OCI-LY1 (cell line): Measurements from ENCODE around the gene MAD2L1BP.
A peak's percentile ranks its signal among the peaks of the same experiment; 100 is the strongest.

Source experiments
- H2AFZ ChIP-seq: fragments of 200-600 bp; sonication (generic), shearing (Covaris generic); 2 replicates; pipeline ENCODE4 v1.6.0; 2014; ENCODE audit warnings: antibody characterized with exemption, mild to moderate bottlenecking, low read length
- H3F3A ChIP-seq: fragments of 200-600 bp; sonication (generic), shearing (Covaris generic); 2 replicates; pipeline ENCODE4 v1.6.0; 2014; ENCODE audit warnings: mild to moderate bottlenecking, antibody characterized with exemption, low read length, moderate library complexity; ENCODE audit not compliant: insufficient read depth
- H3K27ac ChIP-seq: fragments of 200-600 bp; sonication (generic); 2 replicates; pipeline ENCODE4 v1.5.1; 2014; ENCODE audit warnings: low read length, mixed run types, mild to moderate bottlenecking, low read depth; ENCODE audit not compliant: poor library complexity, severe bottlenecking
- H3K27me3 ChIP-seq: fragments of 200-600 bp; sonication (generic); 2 replicates; pipeline ENCODE4 v1.6.0; 2014; ENCODE audit warnings: antibody characterized with exemption, mild to moderate bottlenecking, low read length, moderate library complexity; ENCODE audit not compliant: insufficient read depth
- H3K36me3 ChIP-seq: fragments of 200-600 bp; sonication (generic); 2 replicates; pipeline ENCODE4 v1.6.1; 2014; ENCODE audit warnings: mild to moderate bottlenecking, antibody characterized with exemption, low read length, moderate library complexity, mixed read lengths; ENCODE audit not compliant: insufficient read depth
- H3K4me1 ChIP-seq: fragments of 200-600 bp; sonication (generic); 2 replicates; pipeline ENCODE4 v1.5.1; 2014; ENCODE audit warnings: mild to moderate bottlenecking, low read length, moderate library complexity; ENCODE audit not compliant: insufficient read depth, severe bottlenecking
- H3K4me2 ChIP-seq: fragments of 200-600 bp; sonication (generic), shearing (Covaris generic); 2 replicates; pipeline ENCODE4 v1.6.1; 2014; ENCODE audit warnings: low read length
- H3K4me3 ChIP-seq: fragments of 200-600 bp; sonication (generic); 2 replicates; pipeline ENCODE4 v1.5.1; 2014; ENCODE audit warnings: low read length, low read depth, mild to moderate bottlenecking, mixed read lengths; ENCODE audit not compliant: poor library complexity, severe bottlenecking
- H3K79me2 ChIP-seq: fragments of 200-600 bp; shearing (Covaris generic); 2 replicates; pipeline ENCODE4 v1.6.1; 2016; ENCODE audit warnings: mixed run types, low read length, mixed read lengths; ENCODE audit not compliant: insufficient read depth
- H3K9ac ChIP-seq: fragments of 200-600 bp; sonication (generic), shearing (Covaris generic); 2 replicates; pipeline ENCODE4 v1.6.1; 2014; ENCODE audit warnings: mild to moderate bottlenecking, low read length, mixed read lengths
- H3K9me2 ChIP-seq: fragments of 200-600 bp; sonication (generic), shearing (Covaris generic); 2 replicates; pipeline ENCODE4 v1.6.1; 2014; ENCODE audit warnings: low read depth, mild to moderate bottlenecking, low read length, mixed read lengths
- H3K9me3 ChIP-seq: fragments of 200-600 bp; shearing (Covaris generic); 2 replicates; pipeline ENCODE4 v1.6.1; 2014; ENCODE audit warnings: low read length, mixed read lengths
- H4K20me1 ChIP-seq: fragments of 200-600 bp; sonication (generic), shearing (Covaris generic); 2 replicates; pipeline ENCODE4 v1.6.0; 2016; ENCODE audit warnings: mild to moderate bottlenecking, low read length; ENCODE audit not compliant: insufficient read depth
- EZH2 ChIP-seq: fragments of 200-600 bp; sonication (generic), shearing (Covaris generic); IDR thresholded peaks from 2 replicates; pipeline ENCODE4 v1.8.0; 2017; ENCODE audit warnings: borderline replicate concordance, mixed run types, mild to moderate bottlenecking, antibody characterized with exemption, low read length, moderate library complexity, mixed read lengths
- TF ChIP-seq, protein P1 (sequence below): fragments of 200-600 bp; sonication (generic), shearing (Covaris generic); IDR thresholded peaks from 2 replicates; pipeline ENCODE4 v1.5.1; 2017; ENCODE audit warnings: mild to moderate bottlenecking, antibody characterized with exemption, low read length, moderate library complexity, mixed read lengths

MAD2L1BP gene

DNA sequence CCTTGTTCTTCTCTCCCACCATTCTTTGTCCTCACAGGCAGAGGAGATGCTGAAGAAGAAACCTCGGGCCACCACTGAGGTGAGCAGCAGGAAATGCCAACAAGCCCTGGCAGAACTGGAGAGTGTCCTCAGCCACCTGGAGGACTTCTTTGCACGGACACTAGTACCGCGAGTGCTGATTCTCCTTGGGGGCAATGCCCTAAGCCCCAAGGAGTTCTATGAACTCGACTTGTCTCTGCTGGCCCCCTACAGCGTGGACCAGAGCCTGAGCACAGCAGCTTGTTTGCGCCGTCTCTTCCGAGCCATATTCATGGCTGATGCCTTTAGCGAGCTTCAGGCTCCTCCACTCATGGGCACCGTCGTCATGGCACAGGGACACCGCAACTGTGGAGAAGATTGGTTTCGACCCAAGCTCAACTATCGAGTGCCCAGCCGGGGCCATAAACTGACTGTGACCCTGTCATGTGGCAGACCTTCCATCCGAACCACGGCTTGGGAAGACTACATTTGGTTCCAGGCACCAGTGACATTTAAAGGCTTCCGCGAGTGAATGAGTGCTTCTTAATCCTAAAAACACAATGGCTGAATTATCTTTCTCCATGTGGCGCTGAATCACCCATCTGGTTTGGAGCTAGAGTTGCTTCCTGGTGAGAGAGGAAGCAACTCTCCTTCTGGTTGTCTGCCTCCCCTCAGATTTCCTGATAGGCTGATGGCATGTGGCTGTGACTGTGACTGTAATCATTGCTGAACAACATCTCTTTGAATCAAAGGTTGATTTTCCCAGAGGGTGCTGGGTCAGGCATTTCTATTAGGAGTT, 4.6 kb downstream of the MAD2L1BP start:
- Histone ChIP-seq H3F3A (peaks cover 8% of the 10 kb centered on the region), H3K27ac (no peak overlapping the region), H3K9ac (no peak overlapping the region), H3K9me2 (no peaks in the 10 kb centered on the region), H3K79me2 (peaks cover 10% of the 10 kb centered on the region), H2AFZ (no peak overlapping the region), H3K4me3 (no peak overlapping the region), H3K27me3 (no peaks in the 10 kb centered on the region), H3K9me3 (no peaks in the 10 kb centered on the region), H3K4me1 (peaks cover 28% of the 10 kb centered on the region), H3K4me2 (no peak overlapping the region), H4K20me1 (no peaks in the 10 kb centered on the region), H3K36me3 (peaks cover 43% of the 10 kb centered on the region)
- TF ChIP-seq EZH2: no peak
- TF ChIP-seq, protein P1, sequence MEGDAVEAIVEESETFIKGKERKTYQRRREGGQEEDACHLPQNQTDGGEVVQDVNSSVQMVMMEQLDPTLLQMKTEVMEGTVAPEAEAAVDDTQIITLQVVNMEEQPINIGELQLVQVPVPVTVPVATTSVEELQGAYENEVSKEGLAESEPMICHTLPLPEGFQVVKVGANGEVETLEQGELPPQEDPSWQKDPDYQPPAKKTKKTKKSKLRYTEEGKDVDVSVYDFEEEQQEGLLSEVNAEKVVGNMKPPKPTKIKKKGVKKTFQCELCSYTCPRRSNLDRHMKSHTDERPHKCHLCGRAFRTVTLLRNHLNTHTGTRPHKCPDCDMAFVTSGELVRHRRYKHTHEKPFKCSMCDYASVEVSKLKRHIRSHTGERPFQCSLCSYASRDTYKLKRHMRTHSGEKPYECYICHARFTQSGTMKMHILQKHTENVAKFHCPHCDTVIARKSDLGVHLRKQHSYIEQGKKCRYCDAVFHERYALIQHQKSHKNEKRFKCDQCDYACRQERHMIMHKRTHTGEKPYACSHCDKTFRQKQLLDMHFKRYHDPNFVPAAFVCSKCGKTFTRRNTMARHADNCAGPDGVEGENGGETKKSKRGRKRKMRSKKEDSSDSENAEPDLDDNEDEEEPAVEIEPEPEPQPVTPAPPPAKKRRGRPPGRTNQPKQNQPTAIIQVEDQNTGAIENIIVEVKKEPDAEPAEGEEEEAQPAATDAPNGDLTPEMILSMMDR: no peak

DNA sequence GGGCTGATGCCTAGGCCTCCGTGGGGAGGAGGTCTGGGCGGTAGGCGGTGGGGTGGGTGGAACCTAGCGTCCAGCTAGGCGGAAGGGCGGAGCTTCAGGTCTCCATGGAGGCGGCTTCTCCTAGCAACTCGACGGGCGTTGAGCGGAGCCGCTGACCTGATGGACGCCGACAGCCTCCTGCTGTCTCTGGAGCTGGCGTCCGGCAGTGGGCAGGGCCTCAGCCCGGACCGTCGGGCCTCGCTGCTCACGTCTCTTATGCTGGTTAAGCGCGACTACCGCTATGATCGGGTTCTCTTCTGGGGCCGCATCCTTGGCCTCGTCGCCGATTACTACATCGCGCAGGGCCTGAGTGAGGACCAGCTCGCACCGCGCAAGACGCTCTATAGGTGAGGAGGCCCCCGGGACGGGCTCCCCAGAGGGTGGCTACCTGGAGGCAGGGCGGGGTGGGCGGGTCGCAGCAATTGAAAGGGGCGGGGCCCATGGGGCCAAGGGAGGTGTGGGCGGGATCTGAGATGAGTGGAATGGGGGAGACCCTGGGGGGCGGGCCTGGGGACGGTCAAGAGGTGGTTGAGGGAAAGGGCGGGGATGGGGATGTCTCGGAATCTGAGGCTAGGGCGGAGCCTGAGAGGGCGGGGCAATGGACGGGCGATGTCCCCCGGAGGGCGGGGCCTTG, 9.4 kb downstream of the MAD2L1BP start, which contains the start of gene RSPH9:
TSS of gene RSPH9 (plus strand) at position 97 of the 673 bp plus-strand sequence. CDS start at position 160, 63 bp downstream.
- peak within 1 kb of the TSS; percentile 64 for H3K4me2 ChIP-seq
- no peak within 1 kb of the TSS for H2AFZ ChIP-seq
- H3K27ac ChIP-seq: peak within 1 kb of the TSS; percentile 11

DNA sequence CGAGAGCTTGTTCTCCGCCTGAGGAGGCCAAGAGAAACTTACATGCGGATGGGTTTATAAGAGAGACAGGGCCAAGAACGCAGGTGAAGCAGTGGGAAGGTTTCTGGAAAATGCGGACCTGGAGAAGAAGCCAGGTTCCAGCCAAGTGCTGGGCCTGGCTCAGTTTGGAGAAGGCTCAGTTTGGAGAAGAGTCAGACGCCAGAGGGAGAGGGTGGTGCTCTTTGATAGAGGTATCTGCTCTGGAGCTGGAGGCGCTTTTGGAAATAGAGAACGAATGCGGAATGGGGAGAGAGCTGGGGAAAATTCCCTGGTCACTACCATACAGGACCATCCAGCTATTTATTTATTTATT, 9.9 kb downstream of the MAD2L1BP start:
- H3K9ac ChIP-seq: peak overlapping the region; percentile 45; the same call in 1 of the 2 replicates
- peaks cover 4% of the 10 kb centered on the region for H3K4me1 ChIP-seq
- no peak overlapping the region for H3K27ac ChIP-seq
- no peaks in the 10 kb centered on the region for H3K9me2 ChIP-seq
- TF ChIP-seq, protein P1: no peak
- TF ChIP-seq EZH2: no peak
- peaks cover 14% of the 10 kb centered on the region for H3K36me3 ChIP-seq
- peak overlapping the region; percentile 64 for H3K4me2 ChIP-seq
- no peaks in the 10 kb centered on the region for H3K79me2 ChIP-seq
- peaks cover 8% of the 10 kb centered on the region for H3F3A ChIP-seq
- H2AFZ ChIP-seq: no peak overlapping the region
- H4K20me1 ChIP-seq: no peaks in the 10 kb centered on the region
- H3K27me3 ChIP-seq: no peaks in the 10 kb centered on the region
- peak overlapping the region; percentile 59 for H3K4me3 ChIP-seq
- H3K9me3 ChIP-seq: no peaks in the 10 kb centered on the region

More for the DNA sequence above, 9.4 kb downstream of the MAD2L1BP start, which contains the start of gene RSPH9:
- Histone ChIP-seq H3K27me3 (no peaks in the 10 kb centered on the region), H3K9me2 (no peaks in the 10 kb centered on the region), H3K9ac (peak within 1 kb of the TSS; percentile 45; the same call in 1 of the 2 replicates), H3K79me2 (no peaks in the 10 kb centered on the region), H3K4me3 (peak within 1 kb of the TSS; percentile 59), H4K20me1 (no peaks in the 10 kb centered on the region), H3K4me1 (peaks cover 4% of the 10 kb centered on the region), H3F3A (peaks cover 8% of the 10 kb centered on the region), H3K9me3 (no peaks in the 10 kb centered on the region), H3K36me3 (peaks cover 19% of the 10 kb centered on the region)
- no peak for TF ChIP-seq EZH2
- TF ChIP-seq, protein P1: no peak
